ENCODE data around the gene DLGAP1. TPM values are rescaled to one million over a fixed set of nuclear protein-coding genes. Genes with fewer than 3 reads are reported as not detected.

The DLGAP1 gene
- polyA plus RNA-seq, 1 experiment: 0.09 TPM

GRCh38 chr18:4157352-4157751, 297.8 kb downstream of the DLGAP1 start:
- POLR2A ChIA-PET: no interaction called here
- no peaks in the 10 kb centered on the region for H3K27me3 ChIP-seq (ENCODE audit: control insufficient read depth, insufficient read depth, low read length)
- CTCF ChIA-PET: no interaction called here
- peaks cover 2% of the 10 kb centered on the region; the same call in 1 of the 2 replicates for H3K9me3 ChIP-seq (ENCODE audit: control insufficient read depth, insufficient read depth, low read length)
- no peak for TF ChIP-seq CTCF (IDR thresholded peaks at IDR 0.05; ENCODE audit: low read depth, low read length)
- no peak overlapping the region for H3K4me3 ChIP-seq (ENCODE audit: low read depth, low read length)
- no peak overlapping the region for H3K27ac ChIP-seq (ENCODE audit: low read depth, low read length)
- no peak for DNase-seq (ENCODE audit: low read depth, low spot score)

- Histone ChIP-seq H3K27ac (ENCODE audit: low read depth, low read length) (no peak overlapping the region), H3K4me3 (ENCODE audit: low read depth, low read length) (no peak overlapping the region), H3K27me3 (ENCODE audit: control insufficient read depth, insufficient read depth, low read length) (no peaks in the 10 kb centered on the region), H3K9me3 (ENCODE audit: control insufficient read depth, insufficient read depth, low read length) (peaks cover 22% of the 10 kb centered on the region)
- ChIA-PET CTCF (no interaction called here), POLR2A (no interaction called here)
- DNase-seq (ENCODE audit: low read depth, low spot score): no peak
- TF ChIP-seq CTCF (IDR thresholded peaks at IDR 0.05; ENCODE audit: low read depth, low read length): no peak
These were observed 308.3 kb downstream of the DLGAP1 start for GRCh38 chr18:4146797-4147196.

GRCh38 chr18:4144201-4144600, 310.9 kb downstream of the DLGAP1 start:
- POLR2A ChIA-PET: no interaction called here
- no peak for DNase-seq (ENCODE audit: low read depth, low spot score)
- H3K27me3 ChIP-seq (ENCODE audit: control insufficient read depth, insufficient read depth, low read length): no peaks in the 10 kb centered on the region
- H3K4me3 ChIP-seq (ENCODE audit: low read depth, low read length): no peak overlapping the region
- H3K9me3 ChIP-seq (ENCODE audit: control insufficient read depth, insufficient read depth, low read length): peaks cover 15% of the 10 kb centered on the region
- TF ChIP-seq CTCF (IDR thresholded peaks at IDR 0.05; ENCODE audit: low read depth, low read length): no peak
- CTCF ChIA-PET: no interaction called here
- H3K27ac ChIP-seq (ENCODE audit: low read depth, low read length): no peak overlapping the region

GRCh38 chr18:4143585-4143984, 311.5 kb downstream of the DLGAP1 start:
- no peak for TF ChIP-seq CTCF (IDR thresholded peaks at IDR 0.05; ENCODE audit: low read depth, low read length)
- Histone ChIP-seq H3K27me3 (ENCODE audit: control insufficient read depth, insufficient read depth, low read length) (no peaks in the 10 kb centered on the region), H3K9me3 (ENCODE audit: control insufficient read depth, insufficient read depth, low read length) (peaks cover 15% of the 10 kb centered on the region), H3K27ac (ENCODE audit: low read depth, low read length) (no peak overlapping the region), H3K4me3 (ENCODE audit: low read depth, low read length) (no peak overlapping the region)
- no peak for DNase-seq (ENCODE audit: low read depth, low spot score)
- CTCF ChIA-PET: no interaction called here
- POLR2A ChIA-PET: no interaction called here

GRCh38 chr18:4142876-4143275, 312.2 kb downstream of the DLGAP1 start:
- ChIA-PET POLR2A (no interaction called here), CTCF (no interaction called here)
- no peak for DNase-seq (ENCODE audit: low read depth, low spot score)
- peaks cover 15% of the 10 kb centered on the region for H3K9me3 ChIP-seq (ENCODE audit: control insufficient read depth, insufficient read depth, low read length)
- no peak overlapping the region for H3K4me3 ChIP-seq (ENCODE audit: low read depth, low read length)
- TF ChIP-seq CTCF (IDR thresholded peaks at IDR 0.05; ENCODE audit: low read depth, low read length): no peak
- H3K27me3 ChIP-seq (ENCODE audit: control insufficient read depth, insufficient read depth, low read length): no peaks in the 10 kb centered on the region
- no peak overlapping the region for H3K27ac ChIP-seq (ENCODE audit: low read depth, low read length)

All from AG04450 (cell line).